ENCODE results near the gene GALNT12. TPM values are rescaled to one million over a fixed set of nuclear protein-coding genes. Genes with fewer than 3 reads are reported as not detected.

The GALNT12 gene
- total RNA-seq, 1 donor from 2014 or later, result 2.8 TPM

DNA sequence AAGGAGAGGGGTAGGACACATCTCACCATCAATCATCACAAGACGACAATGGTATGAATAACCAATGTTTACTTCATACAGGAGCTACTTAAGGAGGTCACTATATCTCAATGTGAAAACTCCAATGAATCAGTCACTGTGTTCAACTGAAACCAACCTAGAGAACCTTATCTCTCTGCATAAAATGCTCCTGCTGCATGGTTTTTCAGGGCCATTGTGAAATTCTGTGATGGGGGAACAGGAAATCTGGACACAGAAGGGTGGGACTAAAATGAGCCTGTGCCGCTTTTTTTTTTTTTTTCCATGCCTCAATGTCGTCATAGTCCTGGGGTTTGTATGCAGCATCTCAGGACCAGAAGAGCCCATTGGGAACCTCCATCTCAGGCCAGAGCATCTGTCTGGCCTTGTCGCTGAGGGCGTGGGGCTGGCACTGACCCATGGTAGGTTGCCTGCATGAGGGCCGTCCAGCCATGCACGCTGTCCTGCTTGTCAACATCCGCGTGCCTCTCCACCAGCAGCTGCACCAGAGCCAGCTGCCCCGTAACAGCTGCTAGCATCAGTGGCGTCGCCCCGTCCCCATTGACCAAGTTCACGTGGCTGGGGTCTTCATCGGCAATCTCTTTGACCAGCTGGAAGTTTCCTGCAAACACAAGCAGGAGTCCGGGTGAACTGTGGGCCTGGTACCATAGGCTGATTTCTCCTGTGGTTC lies 23.8 kb upstream of the GALNT12 start:
- no peak for DNase-seq

DNA sequence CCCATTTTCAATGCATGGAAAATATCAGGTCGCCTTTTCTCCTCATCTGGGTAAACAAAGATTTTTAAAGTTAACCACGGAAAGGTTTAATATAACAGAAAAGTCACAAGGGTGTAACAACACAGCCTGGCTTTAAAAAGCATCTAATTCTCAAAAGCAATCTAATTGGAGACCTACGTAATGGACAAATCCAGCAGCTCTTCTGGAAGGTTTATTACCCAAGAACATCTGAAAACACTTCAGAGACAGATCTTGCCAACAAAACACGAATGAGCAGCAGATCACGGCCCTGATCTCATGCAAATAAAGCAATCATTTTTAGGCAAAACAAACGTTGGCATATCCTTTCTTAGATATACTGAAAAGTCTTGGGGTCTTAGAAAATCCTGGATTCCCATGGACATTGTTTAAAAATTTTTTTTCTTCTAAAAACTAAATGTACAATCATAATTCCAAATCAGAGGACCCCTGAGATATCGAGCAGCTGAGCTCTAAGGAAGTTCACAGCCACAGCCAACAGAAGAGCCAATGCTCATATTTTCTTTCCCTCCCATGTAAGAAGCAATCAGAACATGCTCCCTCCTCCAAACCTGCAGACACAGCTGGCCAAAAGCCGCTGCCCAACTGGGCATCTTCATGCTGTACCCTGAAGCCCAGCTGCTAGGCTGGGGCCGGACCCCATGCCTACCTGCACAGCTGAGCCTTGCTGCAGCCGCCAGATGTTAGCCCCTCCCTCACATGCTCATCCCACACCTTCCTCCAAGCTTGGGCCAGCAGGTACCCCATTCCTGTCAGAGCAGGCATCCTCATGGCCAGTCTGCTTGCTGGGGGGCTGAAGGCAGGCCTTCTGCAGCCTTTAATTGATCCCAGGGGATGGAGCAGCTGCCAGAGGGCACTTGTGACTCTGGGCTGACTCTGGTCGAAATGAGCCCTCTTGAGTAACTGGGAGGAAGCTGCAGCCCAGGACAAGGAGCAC lies 22.4 kb upstream of the GALNT12 start:
- peak; percentile 46 for DNase-seq

DNA sequence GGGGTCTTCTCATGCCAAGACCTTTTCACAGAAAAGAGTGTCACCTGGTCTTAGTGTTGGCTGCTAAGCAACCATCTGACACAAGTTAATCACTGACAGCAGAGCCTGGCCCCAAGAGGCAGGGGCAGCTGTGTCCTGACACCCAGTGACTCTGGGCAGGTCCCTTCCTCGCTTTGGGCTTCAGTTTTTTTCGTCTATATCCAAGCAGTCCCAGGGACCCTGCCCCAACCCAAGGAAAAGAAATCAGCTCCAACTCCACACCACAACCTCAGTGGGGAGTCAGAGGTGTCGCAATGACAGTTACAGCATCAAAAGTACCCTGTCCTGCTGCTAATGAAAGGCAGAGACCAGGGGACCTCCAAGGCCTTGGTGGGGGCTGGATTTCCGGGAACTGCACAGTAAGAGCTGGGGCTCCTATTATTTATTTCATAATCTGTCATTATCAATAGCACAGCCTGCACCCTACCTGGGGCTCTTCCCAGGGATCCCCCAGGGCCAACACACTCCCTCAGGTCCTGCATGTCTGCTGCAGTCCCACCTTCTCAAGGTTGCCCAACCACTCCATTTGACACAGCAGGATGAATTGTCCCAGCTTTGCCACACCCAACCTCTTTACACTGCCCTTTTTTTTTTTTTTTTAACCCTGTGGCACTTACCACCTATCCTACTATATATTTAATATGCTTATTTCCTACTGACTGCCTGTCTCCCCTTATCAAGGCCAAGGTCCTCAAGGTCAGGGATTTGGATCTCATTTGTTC lies 20.5 kb upstream of the GALNT12 start:
- no peak for DNase-seq

DNA sequence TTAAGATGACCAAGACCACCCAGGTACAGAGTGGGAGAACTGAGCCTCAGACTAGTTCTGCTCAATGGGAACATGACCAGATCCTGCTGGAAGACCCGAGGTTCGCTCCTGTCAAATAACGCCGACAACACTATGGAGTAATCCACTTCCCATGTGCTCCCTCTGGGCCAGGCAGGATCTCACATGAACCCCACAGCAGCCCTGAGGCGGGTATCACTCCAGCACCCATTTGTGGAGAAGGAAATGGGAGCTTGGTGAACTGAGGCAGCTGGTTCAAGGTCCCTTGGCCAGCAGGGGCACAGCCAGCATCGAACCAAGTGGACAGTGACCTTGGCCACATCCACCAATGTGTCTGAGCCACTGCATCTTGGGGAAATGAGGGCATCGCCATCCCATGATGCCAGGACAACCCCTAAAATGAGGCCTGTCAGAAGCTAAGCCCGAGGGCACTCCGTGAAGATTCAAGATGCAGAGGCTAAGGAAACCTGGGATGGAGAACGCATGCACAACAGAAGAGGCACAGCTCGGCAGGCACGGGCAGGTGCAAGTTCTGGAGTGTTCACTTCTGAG lies 19.6 kb upstream of the GALNT12 start:
- DNase-seq, result no peak

DNA sequence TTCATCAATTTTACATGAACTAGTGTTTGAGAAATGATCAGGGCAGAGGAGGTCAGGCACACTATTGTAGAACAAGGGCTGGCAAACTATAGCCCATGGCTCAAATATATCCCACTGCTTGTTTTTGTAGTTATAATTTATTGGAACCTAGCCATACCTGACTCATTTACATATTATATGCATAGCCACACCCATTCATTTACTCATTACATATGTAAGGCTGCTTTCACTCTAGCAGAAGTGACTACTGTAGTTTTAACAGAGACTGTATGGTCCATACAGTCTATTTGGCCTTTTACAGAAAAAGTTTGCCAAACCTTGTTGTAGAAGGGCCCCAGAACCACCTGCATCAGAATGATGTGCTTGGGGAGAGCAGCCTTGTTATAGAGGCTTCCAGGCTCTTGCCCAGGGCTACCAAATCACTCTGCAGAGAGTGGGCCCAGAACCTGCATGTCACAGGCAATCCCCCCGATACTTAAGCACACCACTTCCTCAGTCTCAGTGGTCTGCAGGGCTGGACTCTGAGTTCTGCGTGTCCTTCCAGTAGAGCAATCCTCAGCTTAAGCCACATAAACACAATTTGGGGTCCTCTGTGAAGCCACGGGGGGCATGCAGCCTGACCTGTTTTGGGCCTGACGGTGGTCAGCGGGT lies 17.9 kb upstream of the GALNT12 start:
- no peak for DNase-seq

DNA sequence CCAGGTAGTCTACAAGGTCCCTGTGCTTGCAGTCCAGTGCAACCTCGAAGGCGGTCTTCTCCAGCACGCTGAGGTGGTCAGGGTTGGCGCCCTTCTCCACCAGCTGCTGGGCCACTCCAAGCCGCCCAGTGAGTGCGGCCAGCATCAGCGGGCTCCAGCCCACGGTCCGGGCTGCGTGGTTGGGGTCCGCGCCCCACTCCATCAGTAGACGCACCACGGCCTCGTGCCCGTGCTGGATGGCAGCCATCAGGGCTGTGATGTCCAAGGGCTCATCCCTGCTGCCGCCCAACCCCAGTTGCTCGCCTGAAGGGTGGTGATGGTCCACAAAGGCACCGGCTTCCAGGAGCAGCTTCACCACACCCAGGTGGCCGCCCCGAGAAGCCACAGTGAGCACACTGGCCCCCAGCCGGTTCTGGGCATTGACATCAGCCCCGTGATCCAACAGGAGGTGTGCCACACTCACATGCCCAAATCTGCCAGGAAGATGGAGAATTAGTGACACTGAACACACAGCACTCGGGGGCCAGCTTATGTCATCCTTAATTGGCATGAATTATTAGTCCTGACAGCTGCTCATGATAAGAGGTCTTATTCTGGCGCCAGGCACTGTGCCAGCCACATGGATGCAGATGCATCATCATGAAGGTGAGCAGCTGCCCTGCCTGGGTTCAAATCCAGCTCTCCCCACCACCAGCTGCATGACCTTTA lies 17.2 kb upstream of the GALNT12 start:
- DNase-seq, result no peak

DNA sequence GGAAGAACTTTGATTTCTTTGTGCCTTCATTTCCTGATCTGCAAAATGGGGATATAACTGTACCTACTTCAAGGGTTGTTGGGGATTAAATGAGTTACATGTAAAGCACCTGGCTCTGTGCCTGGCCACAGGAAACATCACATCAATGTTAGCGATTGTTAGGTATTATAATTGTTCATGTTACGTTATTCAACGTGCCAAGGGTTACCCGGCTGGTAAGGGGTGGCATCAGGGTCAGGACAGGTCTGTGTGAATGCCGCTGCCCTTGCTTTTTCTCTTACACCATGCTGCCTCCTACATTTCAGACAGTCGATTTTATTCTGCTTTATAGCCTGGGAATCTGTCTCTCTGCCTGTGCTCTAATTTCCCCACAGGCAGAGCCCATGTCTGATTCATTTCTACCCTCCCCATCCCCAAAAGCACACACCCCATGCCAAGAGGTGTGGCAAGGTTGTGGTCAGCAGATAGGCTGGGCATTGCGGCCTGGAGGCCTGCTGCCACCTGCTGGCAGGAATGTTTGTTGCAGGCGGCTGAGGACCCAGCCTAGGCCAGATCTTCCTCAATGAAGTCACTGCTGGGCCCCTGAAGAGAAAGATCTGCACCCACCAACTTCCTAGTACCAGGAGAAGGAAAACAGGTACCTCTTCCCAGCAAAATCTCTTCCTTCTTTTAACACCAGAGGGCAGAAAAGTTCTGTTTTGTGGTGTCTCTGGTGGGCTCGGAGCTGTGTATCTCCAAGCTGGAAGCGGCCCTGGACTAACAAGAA lies 16.4 kb upstream of the GALNT12 start:
- DNase-seq, result peak; percentile 35

DNA sequence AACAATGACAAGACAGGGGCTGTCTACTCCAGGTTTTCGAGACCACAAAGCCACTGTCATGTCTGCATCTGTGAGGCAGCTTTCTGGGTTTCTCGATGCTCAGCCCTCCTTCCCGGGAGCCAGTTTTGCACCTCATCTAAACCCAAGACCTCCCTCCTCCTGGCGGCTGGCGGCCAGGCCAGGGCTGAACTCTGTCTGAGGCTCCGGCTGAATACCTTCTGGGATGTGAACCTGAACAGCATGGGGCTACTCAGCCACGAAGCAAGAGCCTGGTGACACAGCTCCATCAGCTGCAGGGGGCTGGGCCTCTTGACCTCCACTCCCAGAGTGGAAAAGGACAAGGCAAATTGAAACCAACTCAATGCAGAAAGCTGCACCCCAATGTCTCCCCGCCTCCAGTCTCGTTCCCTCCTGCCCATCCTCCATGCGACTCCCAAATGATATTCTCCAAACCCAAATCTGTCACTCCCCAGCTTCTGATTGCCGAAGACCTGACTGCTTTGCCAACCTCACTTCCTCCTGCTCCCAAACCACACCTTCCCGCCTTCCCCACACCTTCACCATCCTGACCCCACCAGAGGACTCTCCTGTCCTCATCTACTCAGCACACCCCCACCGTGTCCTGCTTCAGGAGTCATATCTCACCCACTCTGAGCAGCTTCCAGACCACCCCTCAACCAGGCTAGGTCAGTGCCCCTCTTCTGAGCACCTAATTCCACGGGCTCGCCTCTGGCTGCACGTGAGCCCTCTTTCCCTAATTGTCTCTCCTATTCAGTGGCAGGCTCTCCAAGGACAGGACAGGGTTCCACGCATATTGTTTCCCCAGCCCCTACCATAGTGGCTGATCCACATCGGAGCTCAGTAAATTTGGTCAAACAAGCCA lies 15.6 kb upstream of the GALNT12 start:
- no peak for DNase-seq

DNA sequence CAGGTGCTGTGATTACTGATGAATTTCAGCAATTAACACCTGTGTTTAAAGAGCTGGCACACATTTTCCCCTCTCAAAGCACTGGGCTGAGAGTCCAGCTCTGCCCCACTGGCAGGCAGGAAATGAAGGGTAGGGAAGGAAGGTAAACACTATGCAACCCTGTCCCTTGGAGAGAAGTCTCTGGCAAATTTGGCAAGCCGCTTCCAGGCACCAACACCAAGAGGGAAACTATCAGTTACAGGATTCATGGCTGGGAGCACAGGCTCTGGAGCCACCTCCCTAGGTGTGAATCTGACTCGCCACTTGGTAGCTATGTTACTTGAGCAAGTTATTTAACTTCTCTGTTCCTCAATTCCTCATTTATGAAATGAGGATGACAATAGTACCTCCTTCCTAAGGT lies 14.4 kb upstream of the GALNT12 start:
- no peak for DNase-seq

DNA sequence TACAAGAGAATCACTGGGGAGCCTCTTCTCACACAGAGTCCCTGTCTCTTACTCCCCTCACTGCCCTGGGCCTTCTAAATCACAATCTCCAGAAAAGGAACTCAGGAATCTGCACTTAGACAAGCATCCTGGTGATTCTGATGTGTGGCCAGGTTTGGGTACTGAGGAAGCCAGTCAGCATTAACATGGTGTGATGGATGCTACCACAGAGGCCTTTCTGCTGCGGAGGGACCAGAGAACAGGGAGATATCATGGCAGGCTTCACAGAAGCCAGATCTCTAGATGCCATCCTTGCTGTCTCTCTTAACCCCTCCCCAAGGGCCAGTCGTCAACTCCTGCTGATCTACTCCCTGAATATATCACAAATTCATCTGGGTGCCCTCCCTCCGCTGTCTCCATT lies 12.7 kb upstream of the GALNT12 start:
- DNase-seq, result no peak

DNA sequence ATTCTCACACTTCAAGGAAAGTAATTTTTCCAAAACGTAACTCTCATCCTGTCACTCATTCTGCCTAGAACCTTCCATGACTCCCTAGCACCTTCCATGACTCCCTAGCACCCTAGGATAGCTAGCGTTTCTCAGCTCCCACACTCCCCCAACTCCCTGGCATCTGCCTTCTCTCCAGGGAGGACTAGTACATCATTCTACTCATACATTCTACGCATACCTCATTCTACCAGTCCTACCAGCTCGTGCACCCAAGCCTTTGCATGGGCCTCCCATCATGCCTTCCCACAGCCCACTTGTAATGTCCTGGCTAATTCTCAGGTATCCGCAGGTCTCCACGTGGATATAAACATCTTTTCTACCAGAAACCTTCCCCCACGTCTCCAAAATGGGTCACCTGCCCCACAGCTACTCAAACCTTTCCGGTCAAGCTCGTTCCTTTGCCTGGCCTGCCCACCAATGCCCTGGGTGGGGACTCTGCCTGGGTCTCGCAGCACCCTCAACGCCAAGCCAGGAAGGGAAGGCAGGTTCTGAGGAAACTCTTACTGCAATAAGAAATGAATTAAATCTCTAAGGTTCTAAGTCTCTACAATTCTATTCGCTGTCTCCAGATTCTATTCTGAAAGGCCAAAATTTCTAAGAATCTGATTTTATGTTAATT lies 12.0 kb upstream of the GALNT12 start:
- DNase-seq, result no peak

DNA sequence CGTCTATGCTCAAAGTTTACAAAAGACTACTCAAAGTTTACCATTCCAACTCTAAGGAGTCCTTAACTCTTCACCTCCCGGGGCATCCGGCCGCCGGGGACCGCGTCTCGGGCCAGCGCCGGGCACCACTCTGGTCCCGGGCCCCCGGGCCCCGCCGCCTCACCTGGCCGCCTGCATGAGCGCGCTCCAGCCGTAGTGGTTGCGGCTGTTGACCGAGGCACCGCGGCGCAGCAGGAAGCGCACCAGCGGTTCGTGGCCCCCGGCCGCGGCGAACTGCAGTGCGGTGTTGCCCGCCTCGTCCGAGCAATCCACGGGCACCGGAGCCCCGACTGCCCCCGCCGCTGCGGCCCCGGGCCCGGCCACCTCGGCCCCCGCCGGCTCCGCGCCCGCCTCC lies 11.5 kb upstream of the GALNT12 start:
- no peak for DNase-seq

DNA sequence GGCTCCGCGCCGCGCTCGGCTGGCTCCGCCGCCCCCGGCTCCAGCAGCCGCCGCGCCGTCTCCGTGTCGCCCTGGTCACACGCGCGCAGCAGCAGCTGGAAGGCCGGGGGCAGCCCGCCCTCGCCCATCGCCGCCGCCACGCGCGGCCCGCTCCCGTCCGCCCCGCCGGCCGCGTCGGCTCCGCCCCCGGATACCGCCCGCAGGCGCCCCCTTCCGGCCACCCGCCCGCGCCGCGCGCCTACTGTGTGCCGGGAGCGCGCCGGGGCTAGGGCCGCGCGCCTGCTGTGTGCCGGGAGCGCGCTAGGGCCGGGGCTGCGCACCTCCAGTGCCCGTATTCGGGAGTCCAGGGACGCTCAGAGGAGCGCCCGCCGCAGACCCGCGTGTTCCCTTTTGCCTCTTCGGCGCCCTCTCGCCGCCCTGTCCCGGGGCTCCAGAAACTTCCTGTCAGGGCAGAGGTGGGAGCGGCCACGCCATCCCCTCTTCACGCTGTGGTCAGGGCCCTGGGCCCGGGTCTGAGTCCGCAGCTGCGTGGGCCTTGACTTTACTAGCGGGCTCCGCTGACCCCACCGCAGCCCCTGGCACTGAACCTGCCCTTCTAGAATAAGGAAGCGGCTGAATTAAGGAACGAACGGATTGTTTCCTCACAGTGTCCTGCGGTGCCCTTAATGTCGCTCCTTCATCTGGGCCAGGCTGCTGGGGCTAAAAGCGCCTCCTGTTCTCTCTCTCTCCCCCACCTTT lies 10.9 kb upstream of the GALNT12 start, which contains the start of gene ANKS6:
Gene ANKS6, minus strand, starts transcription at position 192 of the 738 bp plus-strand sequence. Its CDS starts 64 bp downstream, at position 128.
- peak; percentile 65 for DNase-seq

DNA sequence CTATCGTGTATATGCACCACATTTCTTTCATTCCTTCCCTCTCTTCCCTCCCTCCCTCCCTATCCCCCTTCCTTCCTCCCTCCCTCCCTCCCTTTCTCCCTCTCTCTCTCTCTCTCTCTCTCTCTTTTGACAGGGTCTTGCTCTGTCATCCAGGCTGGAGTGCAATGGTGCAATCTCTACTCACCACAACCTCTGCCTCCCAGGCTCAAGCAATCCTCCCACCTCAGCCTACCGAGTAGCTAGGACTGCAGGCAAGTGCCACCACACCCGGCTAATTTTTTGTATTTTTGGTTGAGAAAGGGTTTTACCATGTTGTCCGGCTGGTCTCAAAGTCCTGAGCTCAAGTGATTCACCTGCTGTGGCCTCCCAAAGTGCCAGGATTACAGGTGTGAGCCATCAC lies 10.0 kb upstream of the GALNT12 start:
- DNase-seq, result no peak

DNA sequence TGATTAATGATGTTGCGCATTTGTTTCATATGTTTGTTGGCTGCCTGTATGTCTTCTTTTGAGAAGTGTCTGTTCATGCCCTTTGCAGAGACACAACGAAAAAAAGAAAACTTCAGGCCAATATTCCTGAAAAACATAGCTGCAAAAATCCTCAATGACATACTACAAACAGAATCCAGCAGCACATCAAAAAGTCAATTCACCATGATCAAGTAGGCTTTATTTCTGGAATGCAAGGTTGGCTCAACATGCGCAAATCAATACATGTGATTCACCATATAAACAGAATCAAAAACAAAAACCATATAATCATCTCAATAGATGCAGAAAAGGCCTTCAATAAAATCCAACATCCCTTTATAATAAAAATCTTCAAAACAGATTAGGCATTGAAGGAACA lies 9.2 kb upstream of the GALNT12 start:
- DNase-seq, result no peak

DNA sequence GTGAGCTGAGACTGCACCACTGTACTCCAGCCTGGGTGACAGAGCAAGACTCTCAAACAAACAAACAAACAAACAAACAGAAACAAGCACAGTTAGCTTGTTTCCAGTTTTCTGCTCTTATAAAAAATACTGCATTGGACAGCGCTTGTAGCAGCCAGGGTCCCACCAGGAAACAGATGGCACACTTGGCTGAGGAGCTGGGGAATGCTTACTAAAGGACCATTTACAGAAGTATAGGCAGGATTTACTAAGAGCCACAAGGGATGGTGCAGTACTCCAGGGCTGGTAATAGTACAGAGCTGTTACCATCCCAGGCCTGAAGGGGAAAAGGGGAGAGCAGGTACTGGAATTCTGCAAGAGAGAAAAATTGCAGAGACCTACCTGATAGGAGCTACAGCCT lies 5.9 kb upstream of the GALNT12 start:
- DNase-seq, result no peak

DNA sequence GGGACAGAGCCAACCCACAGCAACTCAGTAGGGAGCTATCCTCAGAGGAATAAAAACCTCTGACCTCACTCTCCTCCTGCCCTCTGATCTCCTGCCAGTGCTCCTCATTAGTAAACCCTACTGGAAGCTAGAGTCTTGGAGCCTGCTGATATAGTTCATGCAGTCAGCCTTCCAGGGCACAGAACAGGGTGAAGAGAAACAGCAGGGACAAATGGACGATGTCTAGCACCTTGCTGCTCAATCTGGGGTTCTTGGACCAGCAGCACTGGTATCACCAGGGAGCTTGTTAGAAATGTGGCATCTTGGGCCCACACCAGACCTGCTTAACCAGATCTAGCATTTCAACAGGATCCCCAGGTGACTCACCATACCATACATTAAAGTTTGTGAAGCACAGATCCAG lies 5.5 kb upstream of the GALNT12 start:
- no peak for DNase-seq

DNA sequence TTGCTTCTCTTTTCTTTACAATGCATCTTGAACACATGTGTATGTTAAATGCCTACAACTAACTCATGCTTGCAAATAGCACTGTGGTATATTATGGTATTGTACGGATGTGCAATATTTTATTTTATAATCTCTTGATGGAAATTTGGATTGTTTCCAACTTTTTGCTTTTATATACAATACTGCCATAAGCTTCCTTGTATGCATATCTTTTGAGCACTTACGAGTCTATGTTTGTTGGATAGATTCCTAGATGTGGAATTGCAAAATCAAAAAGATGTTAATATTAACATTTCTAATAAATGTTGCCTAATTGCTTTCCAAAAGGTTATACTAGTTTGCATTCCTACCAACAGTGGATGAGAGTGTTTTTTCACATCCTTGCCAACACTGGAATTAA lies 3.4 kb upstream of the GALNT12 start:
- peak; percentile 18 for DNase-seq
